ENCODE measurements around the gene HIC2.
"Not testable (repeated sequence)": the region's sequence is repeated elsewhere in the genome, so short reads cannot be mapped to it uniquely, and the experiment has no call there.

GRCh38 chr22:21487723-21488122 is 70.6 kb downstream of the HIC2 start:
- TF ChIP-seq CTCF, POLR2A (IDR thresholded peaks at IDR 0.05): not testable (repeated sequence)
